HG03280 (cell line): ENCODE data around the gene GTPBP1.

ENCODE experiments used
- ATAC-seq: cut with Tn5 transposase; IDR thresholded peaks from one replicate; pipeline ENCODE4 v1.9.1; 2021; ENCODE audit warnings: mild to moderate bottlenecking, moderate library complexity; ENCODE audit not compliant: unreplicated experiment

Gene GTPBP1

DNA sequence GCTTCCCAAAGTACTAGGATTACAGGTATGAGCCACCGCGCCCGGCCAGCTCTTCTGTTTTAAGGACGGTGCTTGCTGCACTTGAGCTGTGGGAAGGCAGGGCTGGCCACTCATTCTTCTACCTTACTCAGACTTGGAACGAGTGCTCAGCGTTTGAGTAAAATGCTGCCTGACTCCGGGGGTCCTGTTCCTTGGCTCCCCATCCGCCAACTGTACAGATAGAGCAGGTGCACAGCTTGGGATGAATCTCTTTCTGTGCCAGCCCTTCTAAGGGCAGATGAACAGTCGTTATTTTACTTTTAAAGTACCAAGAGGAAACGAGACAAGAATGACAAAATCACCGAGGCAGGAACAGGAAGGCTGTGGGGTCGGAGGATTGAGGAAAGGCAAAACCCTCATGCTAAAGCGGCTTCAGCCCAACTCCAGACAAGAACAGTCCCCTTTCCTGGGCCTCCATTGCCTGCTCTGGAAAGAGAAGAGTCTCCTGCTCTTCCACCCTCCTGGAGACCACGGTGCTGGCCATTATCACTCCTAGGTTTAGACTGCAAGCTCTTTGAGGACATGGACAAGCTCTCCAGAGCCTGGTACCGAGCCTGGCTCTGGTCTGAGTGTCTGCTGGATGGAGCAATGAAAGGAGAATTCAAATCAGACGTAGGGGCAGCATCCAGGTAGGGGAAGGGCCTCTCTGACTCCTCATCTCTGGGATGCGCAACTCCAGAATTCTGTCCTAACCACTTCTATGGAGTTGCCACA is 51.1 kb downstream of the GTPBP1 start:
- no peak for ATAC-seq

DNA sequence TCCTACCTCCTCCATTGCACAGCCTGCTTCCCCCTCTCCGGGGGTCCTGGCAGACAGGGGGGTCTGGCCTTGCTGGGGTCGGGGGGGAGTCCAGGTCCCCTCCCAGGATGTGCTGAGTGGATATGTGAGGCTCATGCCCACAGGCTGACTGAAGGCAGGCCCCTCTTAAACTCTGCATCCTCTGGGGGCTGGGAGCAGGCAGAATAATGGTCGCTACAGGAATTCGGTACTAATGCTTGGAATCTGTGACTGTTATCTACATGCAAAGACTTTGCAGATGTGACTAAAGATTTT is 51.7 kb downstream of the GTPBP1 start:
- ATAC-seq = no peak

DNA sequence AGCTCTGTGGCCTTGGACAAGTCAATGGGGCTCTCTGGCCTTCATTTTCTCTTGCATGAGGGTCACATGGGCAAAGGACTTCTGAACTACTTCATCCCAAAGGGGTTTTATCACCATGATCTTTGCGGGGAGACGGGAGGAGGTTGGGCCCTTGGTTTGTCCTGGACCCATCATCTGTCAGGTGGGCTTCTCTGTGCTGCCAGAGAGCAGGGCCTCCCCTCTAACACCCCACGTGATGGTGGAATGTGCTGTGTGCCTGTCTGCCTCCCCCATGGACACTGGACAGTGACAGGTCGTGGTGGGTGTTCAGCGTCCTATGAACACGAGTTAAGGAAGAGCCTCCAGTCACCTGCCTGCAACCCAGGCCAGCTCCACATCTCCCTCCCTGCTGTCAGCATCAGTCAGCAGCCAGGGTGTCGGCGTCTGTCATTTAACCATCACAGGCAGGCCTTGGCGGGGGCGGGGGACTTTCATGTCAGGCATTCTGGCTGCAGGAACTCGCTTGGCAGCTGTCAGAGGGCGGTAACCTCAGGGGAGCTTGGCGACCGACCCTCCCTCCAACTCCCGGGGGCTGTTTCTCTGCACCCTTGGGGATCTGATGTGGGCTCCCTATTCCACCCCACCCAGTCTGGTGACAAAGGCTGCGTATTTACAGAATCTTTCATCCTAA is 52.7 kb downstream of the GTPBP1 start:
- ATAC-seq = no peak

DNA sequence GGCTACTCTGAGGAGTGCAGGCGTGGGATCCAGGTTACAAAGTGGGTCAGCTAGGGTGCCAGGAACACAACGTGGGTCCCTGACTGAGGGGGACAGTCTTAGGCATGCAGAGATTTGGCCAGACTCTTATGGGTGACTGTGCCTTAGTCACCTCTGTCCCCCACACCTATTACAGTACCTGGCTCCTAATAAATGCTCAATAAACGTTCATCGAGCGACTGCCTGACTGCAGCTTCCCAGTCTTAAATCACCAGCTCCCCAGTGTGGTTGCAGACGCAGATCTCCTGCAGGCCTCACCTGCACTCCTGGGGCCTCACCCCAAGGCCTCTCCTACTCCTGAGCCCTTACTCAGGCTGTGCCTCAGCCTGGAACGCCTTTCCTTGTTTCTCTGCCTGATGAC is 53.3 kb downstream of the GTPBP1 start:
- no peak for ATAC-seq

DNA sequence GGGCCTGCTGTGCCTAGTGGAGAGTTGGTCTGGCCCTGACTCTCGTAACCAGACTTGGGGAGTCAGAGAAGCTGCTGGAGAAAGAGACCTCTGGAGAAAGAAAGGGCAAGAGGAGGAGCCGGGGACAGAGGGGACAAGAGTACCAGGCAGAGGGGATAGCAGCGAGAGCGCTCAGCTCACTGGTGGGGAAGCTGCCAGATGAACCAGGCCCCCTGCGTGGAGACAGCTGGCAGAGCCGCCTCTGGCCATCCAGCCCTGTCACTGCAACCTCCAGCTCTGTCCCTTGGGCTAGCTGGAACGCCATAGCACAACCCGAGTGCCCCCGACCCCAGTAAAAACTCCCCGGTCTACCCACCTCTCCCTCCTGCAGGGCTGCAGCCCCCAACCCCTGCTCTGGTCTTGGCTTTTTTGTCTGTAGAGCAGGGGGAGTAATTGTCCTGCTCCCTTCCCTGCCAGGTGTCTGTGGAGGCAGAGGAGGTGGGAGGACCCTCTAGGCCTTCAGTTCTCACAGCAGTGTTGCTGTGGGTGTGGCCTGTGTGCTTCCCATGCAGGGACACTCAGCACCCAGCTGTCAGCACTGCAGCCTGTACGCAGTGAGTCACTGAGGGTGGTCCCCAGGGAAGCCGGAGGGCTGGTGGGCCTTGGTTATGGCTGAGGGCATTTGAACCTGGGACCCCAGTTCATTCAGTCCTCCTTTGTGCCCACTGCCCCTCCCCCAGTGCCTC is 54.9 kb downstream of the GTPBP1 start:
- ATAC-seq = no peak

DNA sequence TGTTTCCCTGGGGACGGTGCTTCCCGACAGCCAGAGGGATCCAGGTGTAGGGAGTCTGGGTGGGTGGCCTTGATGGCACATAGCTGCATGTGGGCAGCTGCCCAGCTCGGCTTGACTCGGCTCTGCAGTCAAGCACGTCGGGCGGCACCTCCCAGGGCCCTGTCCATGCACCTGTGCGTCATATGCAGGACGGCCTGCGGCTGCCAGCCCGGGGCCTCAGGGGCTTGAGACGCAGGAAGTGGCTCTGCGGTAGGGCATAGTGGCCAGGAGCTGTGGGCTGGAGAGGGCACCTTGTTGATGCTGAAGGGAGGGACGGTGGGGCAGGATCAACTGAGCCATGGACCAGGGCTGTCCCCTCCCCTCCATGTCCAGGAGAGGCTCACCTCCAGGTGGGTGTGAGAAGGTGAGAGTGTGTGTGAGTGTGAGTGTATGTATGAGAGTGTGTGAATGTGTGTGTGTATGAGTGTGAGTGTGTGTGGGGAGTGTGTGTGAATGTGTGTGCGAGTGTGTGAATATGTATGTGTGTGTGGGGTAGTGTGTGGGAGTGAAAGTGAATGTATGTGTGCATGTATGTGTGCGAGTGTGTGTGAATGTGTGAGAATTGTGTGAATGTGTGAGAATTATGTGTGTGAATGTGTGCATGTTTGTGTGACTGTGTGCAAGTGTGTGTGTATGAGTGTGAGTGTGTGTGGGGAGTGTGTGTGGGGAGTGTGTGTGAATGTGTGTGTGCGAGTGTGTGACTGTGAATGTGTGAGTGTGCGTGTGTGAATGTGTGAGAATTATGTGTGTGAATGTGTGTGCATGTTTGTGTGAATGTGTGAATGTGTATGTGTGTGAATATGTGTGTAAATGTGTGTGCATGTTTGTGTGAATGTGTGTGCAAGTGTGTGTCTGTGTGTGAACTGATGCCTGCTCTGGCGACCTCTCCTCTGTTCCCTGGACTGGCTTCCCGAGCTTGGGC is 55.7 kb downstream of the GTPBP1 start:
- ATAC-seq = no peak

DNA sequence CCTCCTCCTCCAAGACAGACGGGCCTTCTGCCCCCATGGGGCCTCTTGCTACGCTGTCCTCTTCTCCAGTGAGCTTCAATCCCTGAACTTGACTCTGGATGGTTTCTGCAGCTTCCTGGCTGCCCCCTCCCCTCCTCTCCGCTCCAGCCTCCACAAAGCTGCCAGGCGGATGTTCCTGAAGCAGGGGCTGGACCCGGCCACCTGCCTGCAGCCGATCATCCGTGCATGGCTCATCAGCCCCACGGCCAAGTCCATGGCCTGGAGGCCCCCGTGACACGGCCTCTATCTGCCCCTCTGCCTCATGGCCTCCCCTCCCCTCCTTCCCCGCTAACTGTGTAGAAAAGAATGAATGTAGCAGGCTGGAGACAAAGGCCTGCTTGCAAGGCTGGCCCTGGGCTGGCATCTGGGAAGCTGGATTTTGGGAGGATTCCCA is 56.8 kb downstream of the GTPBP1 start:
- ATAC-seq = no peak

DNA sequence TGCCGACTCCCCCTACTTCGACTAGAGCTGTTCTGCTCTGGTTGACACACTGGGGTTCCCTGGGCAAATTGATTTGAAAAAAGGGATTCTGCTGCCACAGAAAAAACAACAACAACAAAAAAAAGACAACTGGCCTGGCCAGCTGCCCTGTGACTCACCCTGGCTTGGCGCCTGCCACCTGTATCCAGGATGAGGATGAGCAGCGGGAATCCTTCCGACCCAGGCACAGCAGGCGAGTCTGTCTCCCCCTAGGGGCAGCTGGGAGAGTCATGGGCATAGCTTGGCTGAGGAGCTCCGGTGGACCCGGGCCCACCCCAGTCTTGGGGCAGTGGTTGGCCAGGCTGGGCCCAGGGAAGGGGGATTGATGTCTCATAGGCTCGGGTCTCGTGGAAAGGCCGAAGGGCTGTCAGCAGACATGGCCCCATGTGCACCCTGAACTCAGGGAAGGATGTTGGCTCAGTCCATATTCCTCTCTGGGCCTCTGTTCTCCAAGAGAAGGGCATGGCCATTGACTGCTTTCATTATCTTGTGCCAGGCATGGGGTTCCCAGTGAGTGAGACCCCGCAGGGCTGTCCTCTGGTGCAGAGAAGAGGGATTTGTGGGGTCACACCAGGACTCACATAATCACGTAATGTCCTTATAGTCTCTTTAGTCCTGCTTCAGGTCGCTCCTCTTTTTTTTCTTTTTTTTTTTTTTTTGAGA is 60.5 kb downstream of the GTPBP1 start:
- ATAC-seq = no peak

DNA sequence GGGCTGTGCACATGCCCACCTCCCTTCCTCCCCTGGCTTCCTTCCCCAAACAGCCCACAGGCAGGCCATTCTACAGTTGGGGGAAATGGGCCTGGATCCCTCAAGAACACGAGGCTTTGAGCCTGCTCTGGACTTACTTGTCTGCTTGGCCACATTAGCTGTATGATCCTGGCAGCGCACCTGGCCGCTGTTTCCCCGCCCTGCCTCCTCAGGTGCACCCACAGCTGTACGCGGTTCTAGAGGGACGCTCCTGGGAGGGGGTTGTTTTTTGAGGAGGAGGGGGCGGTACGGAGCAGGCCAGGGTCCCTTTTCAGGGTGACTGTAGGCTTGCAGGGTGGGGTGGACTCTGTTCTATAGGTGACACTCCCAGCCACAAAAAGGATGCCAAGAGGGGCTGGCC is 61.6 kb downstream of the GTPBP1 start:
- no peak for ATAC-seq

DNA sequence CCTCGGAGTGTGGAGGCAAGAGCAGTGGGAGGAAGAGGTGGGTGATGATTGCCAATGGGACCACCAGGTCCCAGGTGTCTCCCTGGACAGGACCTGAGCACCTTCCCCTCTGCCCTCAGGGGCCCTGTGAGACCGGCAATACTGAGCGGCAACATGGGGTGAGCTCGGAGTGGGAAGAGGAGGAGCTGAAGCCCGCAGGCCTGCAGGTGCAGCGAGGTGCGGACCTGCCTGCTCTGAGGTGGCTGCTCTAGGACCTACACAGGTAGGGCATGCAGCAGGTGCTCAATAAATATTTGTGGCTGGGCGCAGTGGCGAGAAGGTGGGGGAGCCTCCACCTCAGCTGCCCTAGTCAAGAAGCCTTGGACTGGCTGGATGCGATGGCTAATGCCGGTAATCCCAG is 62.3 kb downstream of the GTPBP1 start:
- ATAC-seq = no peak

DNA sequence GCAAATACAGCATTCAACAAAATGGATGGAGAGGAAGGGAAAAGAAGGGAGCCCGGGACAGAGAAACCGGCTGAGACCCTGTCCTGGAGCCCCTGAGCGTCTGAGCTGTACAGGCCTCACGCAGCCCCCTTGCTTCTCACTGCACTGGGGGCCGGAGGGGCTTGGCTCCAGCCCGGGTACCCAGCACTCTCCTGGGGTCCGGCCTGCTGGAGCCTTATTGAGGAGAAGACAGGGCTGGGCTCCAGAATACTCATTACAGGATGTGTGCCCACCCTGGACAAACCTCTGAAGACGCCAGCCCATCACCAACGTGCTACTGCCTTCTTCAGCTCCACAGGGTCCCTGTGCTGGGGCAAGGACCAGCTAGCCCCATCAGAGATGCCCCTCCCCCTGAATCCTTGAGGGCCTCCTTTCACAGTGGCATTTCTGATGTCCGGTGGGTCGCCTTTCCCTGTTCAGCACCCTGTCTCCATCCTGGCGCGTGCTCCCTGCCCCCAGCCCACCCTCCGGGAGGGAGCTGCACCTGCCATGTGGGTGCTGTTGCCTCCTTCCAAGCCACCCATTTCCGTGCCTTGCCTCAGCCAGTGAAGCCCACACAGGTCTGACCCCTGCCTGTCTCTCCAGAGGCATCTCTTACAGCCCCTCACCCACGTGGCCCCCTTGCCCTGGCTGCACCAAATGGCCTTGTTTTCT is 64.7 kb downstream of the GTPBP1 start:
- no peak for ATAC-seq

DNA sequence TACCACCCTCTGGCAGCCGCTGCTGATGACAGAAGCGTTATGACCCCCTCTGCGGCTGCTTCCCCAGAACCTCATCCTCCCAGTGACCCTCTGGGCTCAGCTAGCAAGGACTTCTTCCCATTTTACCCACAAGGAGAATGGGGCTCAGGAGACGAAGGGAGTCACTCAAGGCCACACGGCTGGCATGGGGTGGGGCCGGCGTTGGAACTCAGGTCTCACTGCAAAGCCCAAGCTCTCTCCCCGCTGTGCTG is 66.8 kb downstream of the GTPBP1 start:
- ATAC-seq = no peak

DNA sequence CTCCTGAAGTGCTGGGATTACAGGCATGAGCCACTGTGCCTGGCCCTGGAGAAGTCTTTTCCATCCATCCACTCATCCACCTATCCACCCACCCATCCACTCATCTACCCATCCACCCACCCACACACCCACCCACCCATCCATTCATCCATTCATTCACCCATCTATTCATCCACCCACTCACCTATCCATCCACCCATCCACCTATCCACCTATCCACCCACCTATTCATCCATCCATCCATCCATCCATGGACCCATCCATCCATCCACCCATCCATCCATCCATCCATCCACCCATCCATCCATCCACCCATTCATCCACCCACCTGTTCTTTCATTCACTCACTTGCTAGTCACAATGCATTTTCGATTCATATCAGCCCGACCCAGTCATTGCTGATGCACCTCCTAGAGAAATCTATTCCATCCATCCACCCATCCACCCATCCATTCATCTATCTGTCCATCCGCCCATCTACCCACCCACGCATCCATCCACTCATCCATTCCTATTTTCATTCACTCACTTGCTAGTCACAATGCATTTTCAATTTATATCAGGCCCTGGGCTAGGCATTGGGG is 67.7 kb downstream of the GTPBP1 start:
- no peak for ATAC-seq

DNA sequence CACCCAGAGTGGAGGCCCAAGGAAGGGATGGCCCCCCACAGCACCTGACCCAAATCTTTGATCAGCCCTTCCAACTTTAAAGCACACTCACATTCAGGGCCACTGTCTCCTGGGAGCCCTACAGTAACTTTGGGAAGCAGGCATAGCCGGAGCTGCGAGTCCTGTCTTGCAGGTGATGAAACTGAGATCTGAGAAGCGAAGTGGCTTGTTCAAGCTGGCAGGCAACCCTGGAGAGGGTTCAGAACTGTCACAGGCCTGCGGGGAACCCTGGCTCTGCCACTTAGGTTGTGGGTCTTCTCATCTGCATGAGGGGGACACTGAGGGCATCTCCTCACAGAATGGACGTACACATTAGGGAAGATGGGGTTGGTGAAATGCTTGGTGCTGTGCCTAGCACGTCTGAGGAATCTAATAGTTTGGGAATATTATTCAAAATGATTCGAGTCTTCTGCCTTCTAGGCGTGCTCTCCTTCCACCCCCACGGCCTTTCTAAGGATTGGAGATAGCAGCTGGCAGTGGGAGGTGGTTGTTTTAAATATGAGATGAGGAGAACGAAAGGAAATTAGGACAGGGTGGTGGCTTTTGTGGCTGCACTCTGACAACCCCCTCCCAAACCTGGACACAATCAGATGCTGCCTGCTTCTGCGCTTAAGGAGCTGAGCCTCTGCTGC is 68.9 kb downstream of the GTPBP1 start:
- no peak for ATAC-seq

DNA sequence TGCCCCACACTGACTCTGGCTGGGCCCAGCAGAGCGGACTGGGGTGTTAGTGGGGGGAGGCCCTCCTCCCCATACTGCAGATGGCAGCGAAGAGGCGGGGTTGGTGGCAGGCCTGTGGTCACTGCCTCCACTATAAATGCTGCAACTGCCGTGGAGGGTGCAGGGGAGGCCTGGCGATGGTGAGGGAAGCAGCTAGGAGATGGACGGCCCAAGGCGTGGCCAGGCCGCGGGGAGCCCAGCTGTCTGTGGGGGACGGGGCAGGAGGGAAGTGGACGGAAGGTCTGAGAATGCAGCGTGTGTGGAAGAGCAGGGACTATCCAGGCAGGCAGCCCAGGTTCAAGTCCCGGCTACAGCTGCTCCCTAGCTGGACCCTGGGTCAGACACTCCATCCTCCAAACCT is 69.9 kb downstream of the GTPBP1 start:
- no peak for ATAC-seq

DNA sequence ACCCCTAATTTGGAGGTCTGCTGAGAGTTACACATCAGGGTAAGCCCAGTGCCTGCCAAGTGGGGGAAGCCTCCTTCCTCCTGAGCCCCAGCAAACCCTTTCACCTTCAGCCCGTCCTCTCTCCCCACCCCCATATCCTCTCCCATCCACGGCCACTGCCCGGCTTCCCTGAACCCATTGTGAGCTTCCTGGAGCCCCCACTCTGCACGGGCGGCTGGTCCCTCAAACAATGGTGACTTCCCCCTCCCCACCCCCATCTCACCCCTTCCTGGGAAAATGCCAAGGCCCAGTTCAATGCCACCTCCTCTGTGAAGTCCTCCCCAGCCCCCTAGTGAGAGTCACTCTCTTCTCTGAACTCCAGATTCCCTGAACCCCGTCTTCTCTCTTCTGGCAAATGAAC is 70.3 kb downstream of the GTPBP1 start:
- no peak for ATAC-seq

DNA sequence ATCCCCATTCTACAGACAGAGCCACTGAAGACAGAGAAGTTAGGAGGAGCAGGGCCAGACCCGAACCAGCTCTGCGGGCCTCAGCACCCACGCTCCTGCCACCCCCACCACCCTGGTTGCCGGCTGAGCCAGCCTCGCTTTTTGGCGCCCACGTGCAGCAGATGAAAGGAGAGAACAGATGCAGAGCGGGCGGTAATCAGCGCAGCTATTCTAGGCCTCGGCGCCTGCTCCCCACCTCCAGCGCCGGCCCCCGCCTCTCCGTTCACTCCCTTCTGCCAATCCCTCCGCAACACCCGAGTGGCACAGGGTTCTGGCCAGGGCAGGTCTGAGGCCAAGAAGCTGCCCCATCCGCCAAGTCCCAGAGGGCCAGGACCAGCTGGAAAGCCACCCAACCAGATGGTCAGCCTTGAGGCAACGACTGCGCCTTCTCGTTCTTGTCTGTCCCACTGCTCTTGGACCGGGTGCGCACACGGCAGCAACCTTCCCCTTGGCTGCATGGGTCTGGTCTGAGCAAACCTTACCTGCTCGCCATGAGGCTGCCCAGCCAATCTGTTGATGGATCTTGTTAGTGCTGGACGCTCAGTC is 71.4 kb downstream of the GTPBP1 start:
- no peak for ATAC-seq

DNA sequence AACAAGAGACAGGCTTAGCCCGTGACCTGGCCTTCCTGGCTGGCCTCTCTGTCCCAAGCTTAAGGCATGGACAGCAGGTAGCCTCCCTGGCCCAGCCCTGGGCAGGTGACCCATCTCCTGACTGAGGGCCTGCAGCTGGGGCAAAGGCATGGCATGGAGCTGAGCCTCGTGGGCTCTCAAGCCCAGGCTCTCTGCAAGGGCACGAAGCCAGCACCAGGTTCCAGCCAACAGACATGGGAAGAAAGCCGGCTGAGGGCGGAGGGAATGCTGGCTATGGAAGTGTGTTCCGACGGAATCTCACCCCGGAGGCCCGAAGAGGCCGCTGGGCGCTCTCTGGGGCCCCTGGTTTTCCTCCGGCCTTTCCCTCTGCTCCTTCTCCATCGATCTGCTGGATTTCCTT is 75.3 kb downstream of the GTPBP1 start:
- ATAC-seq = no peak
